ENCODE measurements around the gene HSPG2.

HSPG2 gene

DNA sequence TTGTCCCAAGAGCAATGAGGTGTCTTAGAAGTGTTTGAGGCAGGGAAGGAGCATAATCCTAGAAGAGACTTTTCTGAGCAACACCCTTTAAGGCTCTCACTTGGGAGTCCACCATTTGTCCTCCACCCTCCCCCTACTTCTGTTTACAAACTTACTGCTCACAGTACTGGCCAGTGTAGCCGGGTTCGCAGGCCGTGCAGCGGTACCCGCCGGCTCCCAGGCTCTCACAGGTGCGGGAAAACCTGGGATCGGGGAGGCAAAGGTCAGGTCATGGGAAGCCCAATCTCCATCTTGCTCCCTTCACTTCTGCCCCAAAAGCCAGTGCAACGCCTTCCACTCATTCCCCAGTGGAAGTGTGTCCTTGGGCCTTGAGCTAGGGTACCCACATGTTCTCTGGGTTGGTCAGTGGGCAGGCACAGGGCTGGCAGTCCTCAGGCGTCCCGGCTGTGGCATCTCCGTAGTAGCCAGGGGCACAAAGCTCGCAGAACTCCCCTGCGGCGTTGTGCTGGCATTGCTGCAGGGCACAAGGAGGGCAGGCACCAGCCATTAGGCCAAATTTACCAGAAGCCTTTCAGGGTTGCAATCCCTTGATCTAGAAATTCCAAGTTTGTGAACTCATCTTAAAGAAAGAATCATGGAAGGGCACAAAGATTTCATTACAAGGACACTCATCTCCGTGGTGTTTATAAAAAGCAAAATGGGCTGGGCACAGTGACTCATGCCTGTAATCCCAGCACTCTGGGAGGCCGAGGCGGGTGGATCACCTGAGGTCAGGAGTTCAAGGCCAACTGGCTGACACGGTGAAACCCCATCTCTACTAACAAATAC lies 75.3 kb downstream of the HSPG2 start:
- no peak for TF ChIP-seq TAF1 (IDR thresholded peaks at IDR 0.05; ENCODE audit: low read depth)
- TF ChIP-seq USF1 (IDR thresholded peaks at IDR 0.05), result no peak
- no peak for TF ChIP-seq MAX (IDR thresholded peaks at IDR 0.05)
- no peak for TF ChIP-seq FOXM1 (IDR thresholded peaks at IDR 0.05; ENCODE audit: borderline replicate concordance, low read depth)
- no peak for TF ChIP-seq ZBTB7A (IDR thresholded peaks at IDR 0.05; ENCODE audit: low read depth)
- TF ChIP-seq, protein P1, sequence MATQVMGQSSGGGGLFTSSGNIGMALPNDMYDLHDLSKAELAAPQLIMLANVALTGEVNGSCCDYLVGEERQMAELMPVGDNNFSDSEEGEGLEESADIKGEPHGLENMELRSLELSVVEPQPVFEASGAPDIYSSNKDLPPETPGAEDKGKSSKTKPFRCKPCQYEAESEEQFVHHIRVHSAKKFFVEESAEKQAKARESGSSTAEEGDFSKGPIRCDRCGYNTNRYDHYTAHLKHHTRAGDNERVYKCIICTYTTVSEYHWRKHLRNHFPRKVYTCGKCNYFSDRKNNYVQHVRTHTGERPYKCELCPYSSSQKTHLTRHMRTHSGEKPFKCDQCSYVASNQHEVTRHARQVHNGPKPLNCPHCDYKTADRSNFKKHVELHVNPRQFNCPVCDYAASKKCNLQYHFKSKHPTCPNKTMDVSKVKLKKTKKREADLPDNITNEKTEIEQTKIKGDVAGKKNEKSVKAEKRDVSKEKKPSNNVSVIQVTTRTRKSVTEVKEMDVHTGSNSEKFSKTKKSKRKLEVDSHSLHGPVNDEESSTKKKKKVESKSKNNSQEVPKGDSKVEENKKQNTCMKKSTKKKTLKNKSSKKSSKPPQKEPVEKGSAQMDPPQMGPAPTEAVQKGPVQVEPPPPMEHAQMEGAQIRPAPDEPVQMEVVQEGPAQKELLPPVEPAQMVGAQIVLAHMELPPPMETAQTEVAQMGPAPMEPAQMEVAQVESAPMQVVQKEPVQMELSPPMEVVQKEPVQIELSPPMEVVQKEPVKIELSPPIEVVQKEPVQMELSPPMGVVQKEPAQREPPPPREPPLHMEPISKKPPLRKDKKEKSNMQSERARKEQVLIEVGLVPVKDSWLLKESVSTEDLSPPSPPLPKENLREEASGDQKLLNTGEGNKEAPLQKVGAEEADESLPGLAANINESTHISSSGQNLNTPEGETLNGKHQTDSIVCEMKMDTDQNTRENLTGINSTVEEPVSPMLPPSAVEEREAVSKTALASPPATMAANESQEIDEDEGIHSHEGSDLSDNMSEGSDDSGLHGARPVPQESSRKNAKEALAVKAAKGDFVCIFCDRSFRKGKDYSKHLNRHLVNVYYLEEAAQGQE (IDR thresholded peaks at IDR 0.05; ENCODE audit: low read depth), result no peak
- no peak for TF ChIP-seq EP300 (IDR thresholded peaks at IDR 0.05; ENCODE audit: borderline replicate concordance)
- no peak for TF ChIP-seq CEBPB (IDR thresholded peaks at IDR 0.05)
- no peak for TF ChIP-seq NFIC (IDR thresholded peaks at IDR 0.05)
- no peak for TF ChIP-seq TEAD4 (IDR thresholded peaks at IDR 0.05)
- no peak for TF ChIP-seq CREB1 (IDR thresholded peaks at IDR 0.05; ENCODE audit: low read depth)
- no peak for TF ChIP-seq EGR1 (IDR thresholded peaks at IDR 0.05)
- TF ChIP-seq YY1 (IDR thresholded peaks at IDR 0.05; ENCODE audit: low read depth), result no peak

DNA sequence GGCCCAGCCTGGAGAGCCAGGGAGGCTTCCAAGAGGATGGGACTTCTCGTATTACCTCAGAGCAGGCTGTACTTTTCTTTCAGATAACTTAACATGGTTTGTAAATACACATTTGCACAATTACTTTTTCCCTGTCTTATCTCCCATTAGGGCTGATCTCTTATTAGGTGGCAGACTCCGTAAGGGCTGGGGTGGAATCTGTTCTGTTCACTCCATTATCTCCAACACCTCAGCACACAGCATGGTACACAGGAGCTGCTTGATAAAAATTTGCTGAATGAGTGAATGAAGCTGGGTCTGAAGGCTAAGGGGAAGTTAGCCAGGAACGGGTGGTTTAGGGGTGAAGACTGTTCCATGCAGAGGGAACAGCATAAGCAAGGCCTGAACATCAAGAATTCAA lies 76.1 kb downstream of the HSPG2 start:
- TF ChIP-seq NFIC (IDR thresholded peaks at IDR 0.05), result no peak
- no peak for TF ChIP-seq TAF1 (IDR thresholded peaks at IDR 0.05; ENCODE audit: low read depth)
- no peak for TF ChIP-seq EGR1 (IDR thresholded peaks at IDR 0.05)
- no peak for TF ChIP-seq CREB1 (IDR thresholded peaks at IDR 0.05; ENCODE audit: low read depth)
- TF ChIP-seq, protein P1 (IDR thresholded peaks at IDR 0.05; ENCODE audit: low read depth), result no peak

DNA sequence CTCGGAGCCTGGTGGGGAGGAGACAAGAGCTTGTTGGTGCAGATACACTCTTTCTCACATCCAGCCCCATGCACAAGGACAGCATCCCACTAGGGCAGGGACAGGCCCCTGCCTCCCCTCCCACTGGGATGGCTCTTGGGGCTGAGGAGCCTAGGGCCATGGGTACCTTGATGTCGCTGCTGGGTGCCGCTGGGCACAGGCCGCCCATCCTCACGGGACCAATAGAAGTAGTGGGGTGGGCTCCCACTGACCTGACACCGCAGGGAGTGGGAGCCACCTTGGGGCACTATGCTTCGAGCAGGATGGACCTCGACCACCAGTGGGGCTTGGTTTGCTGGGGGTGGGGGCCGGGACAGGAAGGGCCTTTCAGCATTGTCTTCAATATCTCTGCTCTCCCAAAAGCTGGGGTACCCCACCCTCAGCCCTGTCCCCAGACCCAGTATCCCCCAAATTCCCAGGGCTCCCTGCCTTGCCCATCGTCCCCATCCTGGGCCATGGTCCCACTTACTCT lies 77.4 kb downstream of the HSPG2 start:
- no peak for TF ChIP-seq USF1 (IDR thresholded peaks at IDR 0.05)
- no peak for TF ChIP-seq MAX (IDR thresholded peaks at IDR 0.05)
- TF ChIP-seq TAF1 (IDR thresholded peaks at IDR 0.05; ENCODE audit: low read depth), result no peak
- TF ChIP-seq EP300 (IDR thresholded peaks at IDR 0.05; ENCODE audit: borderline replicate concordance), result no peak
- no peak for TF ChIP-seq CEBPB (IDR thresholded peaks at IDR 0.05)
- TF ChIP-seq ZBTB7A (IDR thresholded peaks at IDR 0.05; ENCODE audit: low read depth), result no peak
- no peak for TF ChIP-seq NFIC (IDR thresholded peaks at IDR 0.05)
- TF ChIP-seq TCF12 (IDR thresholded peaks at IDR 0.05; ENCODE audit: low read depth), result no peak
- no peak for TF ChIP-seq FOXM1 (IDR thresholded peaks at IDR 0.05; ENCODE audit: borderline replicate concordance, low read depth)
- TF ChIP-seq, protein P1 (IDR thresholded peaks at IDR 0.05; ENCODE audit: low read depth), result no peak
- no peak for TF ChIP-seq CREB1 (IDR thresholded peaks at IDR 0.05; ENCODE audit: low read depth)

DNA sequence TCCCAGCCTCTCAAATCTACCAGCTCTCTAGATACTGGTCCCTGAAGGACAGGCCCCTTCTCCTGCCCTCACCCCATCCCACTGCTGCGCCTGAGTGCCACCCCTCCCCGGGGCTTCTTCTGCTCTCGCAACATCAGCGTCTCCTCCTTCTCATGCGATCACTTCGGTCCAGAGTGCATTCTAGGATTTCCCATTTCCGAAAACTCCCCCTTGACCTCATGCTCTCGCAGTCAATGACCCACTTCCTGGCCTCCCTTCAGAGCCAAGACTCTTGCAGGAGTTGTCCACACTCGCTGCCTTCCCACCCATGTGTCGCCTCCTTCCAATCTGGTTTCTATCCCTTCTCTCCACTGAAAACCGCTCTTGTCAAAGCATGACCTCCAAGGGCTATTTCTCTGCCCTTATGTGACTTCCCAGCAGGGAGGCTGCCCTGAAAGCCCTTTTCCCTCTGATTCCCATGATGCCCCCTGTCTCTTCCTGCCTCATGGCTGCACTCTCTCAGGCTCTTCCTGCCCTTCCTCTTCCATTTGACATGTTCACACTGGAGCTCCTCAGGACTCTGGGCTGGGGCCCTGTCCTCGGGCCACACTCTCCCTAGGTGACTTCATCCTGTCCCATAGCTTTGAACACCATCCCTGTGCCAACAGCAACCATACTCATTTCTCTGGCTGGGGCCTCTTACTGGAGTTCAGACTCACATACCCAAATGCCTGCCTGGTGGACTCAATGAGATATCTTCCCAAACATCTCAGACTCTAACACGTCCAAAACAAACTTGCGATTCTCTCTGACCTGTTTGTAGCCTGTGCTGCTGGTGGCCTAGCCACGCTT lies 79.1 kb downstream of the HSPG2 start:
- TF ChIP-seq YY1 (IDR thresholded peaks at IDR 0.05; ENCODE audit: low read depth) (no peak), TAF1 (IDR thresholded peaks at IDR 0.05; ENCODE audit: low read depth) (no peak), EGR1 (IDR thresholded peaks at IDR 0.05) (no peak), FOXM1 (IDR thresholded peaks at IDR 0.05; ENCODE audit: borderline replicate concordance, low read depth) (no peak), ZBTB7A (IDR thresholded peaks at IDR 0.05; ENCODE audit: low read depth) (no peak), CREB1 (IDR thresholded peaks at IDR 0.05; ENCODE audit: low read depth) (no peak), RAD21 (IDR thresholded peaks at IDR 0.05; ENCODE audit: low read depth) (no peak), MAX (IDR thresholded peaks at IDR 0.05) (no peak), NFIC (IDR thresholded peaks at IDR 0.05) (no peak), TEAD4 (IDR thresholded peaks at IDR 0.05) (no peak), USF1 (IDR thresholded peaks at IDR 0.05) (no peak)
- TF ChIP-seq, protein P1 (IDR thresholded peaks at IDR 0.05; ENCODE audit: low read depth), result no peak
